GM23338 (cell line): ENCODE measurements around the gene ANXA6.

Experiments used
- EZH2 ChIP-seq: fragments of 200-600 bp; sonication (generic); IDR thresholded peaks from one replicate; pipeline ENCODE4 v1.8.0; 2017; ENCODE audit warnings: antibody characterized with exemption, mild to moderate bottlenecking, low read depth; ENCODE audit not compliant: unreplicated experiment
- JUNB ChIP-seq: IDR thresholded peaks from one replicate; pipeline ENCODE4 v1.6.1; 2016; ENCODE audit warnings: antibody characterized with exemption; ENCODE audit not compliant: unreplicated experiment
- TF ChIP-seq, protein P1 (sequence below), 2 experiments: fragments of 200-600 bp in 1 of 2; sonication (generic) in 1 of 2; conservative IDR thresholded peaks; 2 replicates each; pipeline versions ENCODE4 v1.5.1 to v1.6.1; 2016 to 2017; ENCODE audit warnings: antibody characterized with exemption in 2 of 2, low read depth in 2 of 2, mild to moderate bottlenecking in 2 of 2, moderate library complexity in 1 of 2

DNA sequence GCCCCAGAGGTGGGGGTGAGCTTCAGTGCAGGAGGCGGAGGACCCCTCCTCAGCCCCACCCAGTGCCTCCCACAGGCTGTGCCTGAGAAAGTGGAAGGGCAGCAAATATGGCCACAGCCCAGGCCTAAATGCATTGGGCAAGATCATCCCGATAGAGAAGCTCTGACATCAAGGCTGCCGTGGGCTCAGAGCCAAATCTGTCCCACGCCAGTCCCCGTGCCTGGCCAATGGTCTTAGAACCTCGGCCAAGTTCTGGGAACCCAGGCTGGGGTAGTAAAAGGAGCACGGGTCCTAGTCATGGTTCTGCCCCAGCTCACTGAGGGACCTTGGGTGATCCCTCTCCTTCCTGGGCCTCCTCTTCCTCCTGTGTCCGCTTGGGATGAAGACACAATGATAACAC lies 49.0 kb downstream of the ANXA6 start:
- TF ChIP-seq, protein P1, sequence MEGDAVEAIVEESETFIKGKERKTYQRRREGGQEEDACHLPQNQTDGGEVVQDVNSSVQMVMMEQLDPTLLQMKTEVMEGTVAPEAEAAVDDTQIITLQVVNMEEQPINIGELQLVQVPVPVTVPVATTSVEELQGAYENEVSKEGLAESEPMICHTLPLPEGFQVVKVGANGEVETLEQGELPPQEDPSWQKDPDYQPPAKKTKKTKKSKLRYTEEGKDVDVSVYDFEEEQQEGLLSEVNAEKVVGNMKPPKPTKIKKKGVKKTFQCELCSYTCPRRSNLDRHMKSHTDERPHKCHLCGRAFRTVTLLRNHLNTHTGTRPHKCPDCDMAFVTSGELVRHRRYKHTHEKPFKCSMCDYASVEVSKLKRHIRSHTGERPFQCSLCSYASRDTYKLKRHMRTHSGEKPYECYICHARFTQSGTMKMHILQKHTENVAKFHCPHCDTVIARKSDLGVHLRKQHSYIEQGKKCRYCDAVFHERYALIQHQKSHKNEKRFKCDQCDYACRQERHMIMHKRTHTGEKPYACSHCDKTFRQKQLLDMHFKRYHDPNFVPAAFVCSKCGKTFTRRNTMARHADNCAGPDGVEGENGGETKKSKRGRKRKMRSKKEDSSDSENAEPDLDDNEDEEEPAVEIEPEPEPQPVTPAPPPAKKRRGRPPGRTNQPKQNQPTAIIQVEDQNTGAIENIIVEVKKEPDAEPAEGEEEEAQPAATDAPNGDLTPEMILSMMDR (conservative IDR thresholded peaks at IDR 0.05; ENCODE audit: low read depth in 2 of 2): no peak
- no peak for TF ChIP-seq EZH2
- no peak for TF ChIP-seq JUNB
